K562 (cell line): ENCODE measurements around the gene TSPAN14.

Source experiments
- POLR2G ChIP-seq: fragments of 200-400 bp; formaldehyde crosslinking; IDR thresholded peaks from 2 replicates; pipeline ENCODE4 v1.6.1; 2017; ENCODE audit warnings: low read depth, mild to moderate bottlenecking, antibody characterized with exemption, low read length, moderate library complexity
- RAD21 ChIP-seq, 2 experiments: fragments of 250-450 bp in 1 of 2; fragments of 450-650 bp in 1 of 2; sonication (Bioruptor Pico) in 1 of 2; formaldehyde crosslinking in 1 of 2; IDR thresholded peaks in 1 of 2; conservative IDR thresholded peaks in 1 of 2; 2 replicates each; pipeline versions ENCODE4 v1.4.0 to v1.8.0; 2020 to 2022; ENCODE audit warnings: mild to moderate bottlenecking in 2 of 2, moderate library complexity in 1 of 2
- TF ChIP-seq, protein P1 (sequence below), 2 experiments: fragments of 450-650 bp in 1 of 2; sonication (generic) in 1 of 2; formaldehyde crosslinking in 1 of 2; IDR thresholded peaks in 1 of 2; conservative IDR thresholded peaks in 1 of 2; 2 replicates each; pipeline versions ENCODE4 v1.6.1 to v1.8.1; 2016 to 2023; ENCODE audit warnings: mild to moderate bottlenecking in 2 of 2, moderate library complexity in 2 of 2, inconsistent platforms in 1 of 2, missing genetic modification reagents in 1 of 2
- TF ChIP-seq, protein P2 (sequence below), 3 experiments: IDR thresholded peaks in 2 of 3; conservative IDR thresholded peaks in 1 of 3; 2 replicates each; pipeline ENCODE4 v1.5.1; 2011 to 2012; ENCODE audit warnings: low read length in 3 of 3, mild to moderate bottlenecking in 3 of 3, control low read depth in 2 of 3, improper control_type of control experiment in 1 of 3, inconsistent platforms in 1 of 3, low read depth in 1 of 3, mixed read lengths in 1 of 3, moderate library complexity in 1 of 3; ENCODE audit not compliant: insufficient read depth in 2 of 3

DNA sequence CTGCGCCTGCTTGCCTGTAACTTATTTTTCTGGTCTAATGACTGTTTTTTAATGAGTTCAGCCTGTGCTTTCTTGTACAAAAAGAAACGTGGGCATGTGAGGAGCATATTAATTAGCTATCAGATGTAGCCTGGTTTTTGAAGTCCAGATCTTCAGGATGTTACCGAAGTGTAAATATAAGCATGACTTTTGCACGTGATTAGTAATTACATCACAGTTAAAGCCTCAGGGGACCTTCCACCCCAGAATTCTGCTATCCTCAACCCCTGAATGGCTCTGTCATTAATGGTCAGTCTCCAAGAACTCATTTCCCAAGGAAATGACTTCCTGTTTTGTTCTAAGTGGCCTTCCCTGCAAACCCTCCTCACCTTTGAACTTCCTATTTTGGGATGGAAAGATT is 47.9 kb upstream of the TSPAN14 start:
- TF ChIP-seq POLR2G (no peak), RAD21 (CRISPR knock-in tag; conservative IDR thresholded peaks at IDR 0.05 in 1 of 2, IDR thresholded peaks at IDR 0.05 in 1 of 2) (no peak)
- TF ChIP-seq, protein P1, sequence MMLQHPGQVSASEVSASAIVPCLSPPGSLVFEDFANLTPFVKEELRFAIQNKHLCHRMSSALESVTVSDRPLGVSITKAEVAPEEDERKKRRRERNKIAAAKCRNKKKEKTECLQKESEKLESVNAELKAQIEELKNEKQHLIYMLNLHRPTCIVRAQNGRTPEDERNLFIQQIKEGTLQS (IDR thresholded peaks at IDR 0.05): no peak
- TF ChIP-seq, protein P1 (CRISPR knock-in tag; conservative IDR thresholded peaks at IDR 0.05): no peak
- TF ChIP-seq, protein P2, sequence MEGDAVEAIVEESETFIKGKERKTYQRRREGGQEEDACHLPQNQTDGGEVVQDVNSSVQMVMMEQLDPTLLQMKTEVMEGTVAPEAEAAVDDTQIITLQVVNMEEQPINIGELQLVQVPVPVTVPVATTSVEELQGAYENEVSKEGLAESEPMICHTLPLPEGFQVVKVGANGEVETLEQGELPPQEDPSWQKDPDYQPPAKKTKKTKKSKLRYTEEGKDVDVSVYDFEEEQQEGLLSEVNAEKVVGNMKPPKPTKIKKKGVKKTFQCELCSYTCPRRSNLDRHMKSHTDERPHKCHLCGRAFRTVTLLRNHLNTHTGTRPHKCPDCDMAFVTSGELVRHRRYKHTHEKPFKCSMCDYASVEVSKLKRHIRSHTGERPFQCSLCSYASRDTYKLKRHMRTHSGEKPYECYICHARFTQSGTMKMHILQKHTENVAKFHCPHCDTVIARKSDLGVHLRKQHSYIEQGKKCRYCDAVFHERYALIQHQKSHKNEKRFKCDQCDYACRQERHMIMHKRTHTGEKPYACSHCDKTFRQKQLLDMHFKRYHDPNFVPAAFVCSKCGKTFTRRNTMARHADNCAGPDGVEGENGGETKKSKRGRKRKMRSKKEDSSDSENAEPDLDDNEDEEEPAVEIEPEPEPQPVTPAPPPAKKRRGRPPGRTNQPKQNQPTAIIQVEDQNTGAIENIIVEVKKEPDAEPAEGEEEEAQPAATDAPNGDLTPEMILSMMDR (IDR thresholded peaks at IDR 0.05 in 2 of 3, conservative IDR thresholded peaks at IDR 0.05 in 1 of 3; ENCODE audit: insufficient read depth in 2 of 3, low read depth in 1 of 3, low read length in 3 of 3): no peak
